Measurements from ENCODE around the gene CEMP1.

The CEMP1 gene

GRCh38 chr16:2501946-2502895 lies 29.0 kb downstream of the CEMP1 start:
- TF ChIP-seq, protein P1, sequence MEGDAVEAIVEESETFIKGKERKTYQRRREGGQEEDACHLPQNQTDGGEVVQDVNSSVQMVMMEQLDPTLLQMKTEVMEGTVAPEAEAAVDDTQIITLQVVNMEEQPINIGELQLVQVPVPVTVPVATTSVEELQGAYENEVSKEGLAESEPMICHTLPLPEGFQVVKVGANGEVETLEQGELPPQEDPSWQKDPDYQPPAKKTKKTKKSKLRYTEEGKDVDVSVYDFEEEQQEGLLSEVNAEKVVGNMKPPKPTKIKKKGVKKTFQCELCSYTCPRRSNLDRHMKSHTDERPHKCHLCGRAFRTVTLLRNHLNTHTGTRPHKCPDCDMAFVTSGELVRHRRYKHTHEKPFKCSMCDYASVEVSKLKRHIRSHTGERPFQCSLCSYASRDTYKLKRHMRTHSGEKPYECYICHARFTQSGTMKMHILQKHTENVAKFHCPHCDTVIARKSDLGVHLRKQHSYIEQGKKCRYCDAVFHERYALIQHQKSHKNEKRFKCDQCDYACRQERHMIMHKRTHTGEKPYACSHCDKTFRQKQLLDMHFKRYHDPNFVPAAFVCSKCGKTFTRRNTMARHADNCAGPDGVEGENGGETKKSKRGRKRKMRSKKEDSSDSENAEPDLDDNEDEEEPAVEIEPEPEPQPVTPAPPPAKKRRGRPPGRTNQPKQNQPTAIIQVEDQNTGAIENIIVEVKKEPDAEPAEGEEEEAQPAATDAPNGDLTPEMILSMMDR (IDR thresholded peaks at IDR 0.05), result no peak

GRCh38 chr16:2500918-2501750 lies 30.1 kb downstream of the CEMP1 start:
- TF ChIP-seq, protein P1 (IDR thresholded peaks at IDR 0.05), result peak; percentile 94

DNA sequence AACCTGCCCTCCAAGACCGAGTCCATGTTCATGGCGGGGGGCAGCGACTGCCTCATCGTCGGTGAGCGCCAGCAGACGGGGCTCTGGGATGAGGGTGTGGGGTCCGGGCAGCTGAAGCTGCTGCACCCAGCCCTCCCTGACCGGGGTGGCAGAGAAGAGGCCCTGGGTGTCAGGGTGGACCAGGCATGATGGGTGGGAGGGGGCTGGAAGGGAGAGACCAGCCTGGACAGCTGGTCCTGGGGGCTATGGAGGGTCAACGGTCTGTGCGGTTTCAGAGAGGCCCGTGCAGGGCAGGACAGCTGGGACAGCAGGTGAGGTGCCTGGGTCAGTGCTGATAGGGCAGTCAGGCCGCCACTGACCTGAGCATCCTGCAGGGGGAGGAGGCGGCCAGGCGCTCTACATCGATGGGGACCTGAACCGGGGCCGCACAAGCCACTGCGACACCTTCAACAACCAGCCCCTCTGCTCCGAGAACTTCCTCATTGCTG lies 30.7 kb downstream of the CEMP1 start:
- TF ChIP-seq, protein P1 (IDR thresholded peaks at IDR 0.05), result no peak

- TF ChIP-seq, protein P1 (IDR thresholded peaks at IDR 0.05), result no peak
These were observed 31.2 kb downstream of the CEMP1 start for GRCh38 chr16:2499890-2500429.

DNA sequence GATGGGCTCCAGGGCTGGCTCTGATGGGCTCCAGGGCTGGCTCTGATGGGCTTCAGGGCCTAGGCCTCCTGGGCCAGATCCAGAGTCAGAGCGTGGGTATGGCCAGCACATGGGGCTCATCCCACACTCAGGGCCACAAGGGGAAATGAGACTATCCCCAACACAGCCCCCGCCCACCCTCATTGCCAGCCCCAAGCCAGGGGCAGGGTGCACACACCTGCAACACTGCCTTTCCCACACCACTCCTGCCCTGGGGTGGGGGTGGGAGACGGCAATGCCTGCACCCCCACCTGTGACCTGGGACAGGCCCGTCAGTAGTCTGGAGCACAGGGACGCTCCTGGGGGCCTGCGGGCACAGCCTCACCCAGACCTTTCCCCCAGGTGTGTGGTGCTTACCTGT lies 31.8 kb downstream of the CEMP1 start:
- TF ChIP-seq, protein P1 (IDR thresholded peaks at IDR 0.05), result no peak

DNA sequence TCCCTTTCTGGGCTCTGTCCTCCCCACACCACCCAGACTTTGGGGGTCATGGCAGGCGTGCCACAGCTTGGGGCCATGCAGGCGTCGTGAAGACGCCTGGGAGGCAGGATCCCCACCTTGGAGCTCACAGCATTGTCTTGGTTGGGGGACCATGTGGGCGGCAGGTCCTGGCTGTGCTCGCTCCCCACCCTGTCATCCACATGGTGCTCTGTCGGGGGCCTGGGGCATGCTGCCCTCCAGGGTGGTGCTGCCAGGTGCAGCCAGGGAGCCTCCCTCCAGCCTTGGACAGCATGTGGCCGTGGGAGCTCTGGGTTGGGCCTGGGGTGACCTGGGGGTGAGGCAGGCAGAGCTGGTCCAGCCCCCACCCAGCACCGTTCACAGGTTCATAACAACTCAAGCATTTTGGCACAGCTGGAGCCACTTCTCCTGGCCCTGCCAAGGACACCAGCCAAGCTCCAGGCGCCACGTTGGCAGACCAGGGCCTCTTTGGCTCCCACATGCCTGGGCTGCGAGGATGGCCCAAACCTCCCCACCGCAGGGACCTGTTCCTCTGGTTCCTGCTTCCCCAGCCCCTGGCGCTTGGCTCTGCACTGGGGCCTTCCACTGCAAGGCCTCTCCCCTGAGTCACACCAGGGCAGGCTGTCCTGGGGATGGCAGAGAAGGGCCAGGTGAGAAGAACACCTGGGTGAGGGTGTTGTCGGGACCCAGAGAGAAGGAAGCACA lies 32.5 kb downstream of the CEMP1 start:
- TF ChIP-seq, protein P1 (IDR thresholded peaks at IDR 0.05), result no peak

Measured in LNCAP (cell line).